T-helper 1 cell treated with Interleukin-12 subunit alpha and Interleukin-12 subunit beta and Interleukin-4 antibody, amounts not matched to agents 30 ng/mL and 1 ng/mL, for 36 hours (primary cell): Measurements from ENCODE around the gene IQGAP3. TPM values are rescaled to one million over a fixed set of nuclear protein-coding genes. Genes with fewer than 3 reads are reported as not detected.
"Not testable (repeated sequence)": the region's sequence is repeated elsewhere in the genome, so short reads cannot be mapped to it uniquely, and the experiment has no call there.

Experiments
- intact Hi-C: fragments of 100-400 bp; cut with micrococcal nuclease; formaldehyde crosslinking; loops from one replicate; pipeline ENCODE4 v1.15.1; 2024
- total RNA-seq: library from RNA; stranded (reverse); gene quantifications from 2 replicates; pipeline ENCODE4 v1.2.3, GENCODE V29; 2022

IQGAP3 gene
- total RNA-seq, 1 donor from 2014 or later: 11.6 TPM

DNA sequence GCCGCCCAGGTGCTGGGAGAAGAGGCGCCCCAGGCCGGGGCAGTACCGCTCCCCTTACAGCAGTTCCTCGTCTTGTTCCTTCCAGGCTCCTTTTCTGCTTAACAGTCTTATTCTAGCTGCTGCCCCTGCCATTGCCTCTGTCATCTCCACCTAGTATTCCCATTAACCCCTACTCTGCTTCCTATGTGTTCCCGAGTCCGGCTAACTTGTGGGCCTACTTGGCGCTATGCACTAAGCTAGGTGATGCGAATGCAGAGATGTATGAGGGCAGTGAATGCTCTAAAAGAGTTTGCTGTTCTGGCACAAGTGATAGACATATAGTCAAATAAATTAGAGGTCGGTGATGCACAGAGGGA is 276 bp upstream of the IQGAP3 start:
- intact Hi-C loops: loop anchor here (1.0 kb wide), 3 partner anchors 29 to 234 kb away; partner anchors contain the start of genes CCT3, GPATCH4 and TSACC

DNA sequence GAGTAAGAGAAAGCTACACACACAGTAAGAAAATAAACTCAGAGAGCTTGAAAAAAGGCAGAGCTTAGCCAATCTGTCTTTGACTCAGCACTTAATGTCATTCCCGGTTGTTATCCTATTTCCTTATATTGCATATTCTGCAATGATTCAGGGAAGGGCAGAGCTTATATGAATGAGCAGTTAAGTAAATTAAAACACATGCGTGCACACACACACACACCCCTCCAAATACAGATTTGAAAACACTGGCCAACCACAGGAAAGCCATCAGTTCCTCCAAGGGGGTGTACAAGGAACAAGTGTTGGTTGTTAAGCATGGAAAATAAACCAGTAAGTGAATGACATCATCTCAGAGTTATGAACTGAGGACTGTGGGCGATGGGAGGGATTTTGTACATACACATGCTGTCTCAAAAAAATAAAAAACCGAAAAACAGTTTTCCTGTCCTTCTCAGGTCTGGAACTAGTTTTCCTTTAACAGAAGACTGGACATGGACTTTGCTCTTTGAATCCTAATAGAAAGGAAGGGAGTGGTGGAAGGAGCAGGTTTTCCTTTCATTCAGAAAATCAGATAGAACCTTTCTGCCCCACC is 1.0 kb downstream of the IQGAP3 start:
- intact Hi-C loops: loop anchor here (2.0 kb wide), 1 partner anchor 91 kb away; no protein-coding TSS in a partner anchor

DNA sequence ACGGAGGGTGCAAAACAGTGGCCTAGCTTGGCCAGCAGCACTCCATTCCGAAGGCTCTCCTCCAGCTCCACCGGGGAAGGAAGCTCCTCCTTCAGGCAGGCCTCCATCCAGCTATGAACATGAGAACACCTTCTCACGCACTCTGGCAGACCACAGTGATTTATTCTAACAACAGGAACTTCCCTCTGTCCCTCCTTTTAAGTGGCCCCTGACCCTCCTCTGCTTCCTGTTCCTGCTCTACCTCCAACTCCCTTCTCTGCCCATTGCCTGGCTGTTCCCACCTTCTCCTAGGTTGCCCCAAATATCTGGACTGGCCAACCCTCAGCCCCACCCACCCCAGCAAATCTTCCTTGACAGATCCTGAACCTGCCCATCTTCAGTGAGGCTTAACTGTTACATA is 5.9 kb downstream of the IQGAP3 start:
- intact Hi-C loops: no loop called here

DNA sequence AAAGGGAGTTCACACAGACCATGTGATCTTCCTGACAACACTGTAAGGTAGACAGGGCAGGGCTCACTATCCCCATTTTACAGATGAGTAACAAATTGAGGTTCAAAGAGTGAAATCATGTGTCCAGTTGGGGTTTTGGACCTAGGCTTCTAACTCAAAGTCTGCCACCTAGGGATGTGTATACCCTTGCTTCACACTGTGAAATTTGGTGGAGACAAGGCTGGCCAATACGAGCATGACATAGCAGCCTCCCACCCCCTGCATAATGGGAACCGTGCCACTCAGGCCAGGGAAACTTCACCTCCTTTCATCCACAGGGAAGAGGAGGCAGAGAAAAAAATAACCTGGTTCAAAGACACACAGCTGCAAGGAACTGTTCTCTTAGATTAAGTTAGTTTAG is 6.8 kb downstream of the IQGAP3 start:
- intact Hi-C loops: no loop called here

DNA sequence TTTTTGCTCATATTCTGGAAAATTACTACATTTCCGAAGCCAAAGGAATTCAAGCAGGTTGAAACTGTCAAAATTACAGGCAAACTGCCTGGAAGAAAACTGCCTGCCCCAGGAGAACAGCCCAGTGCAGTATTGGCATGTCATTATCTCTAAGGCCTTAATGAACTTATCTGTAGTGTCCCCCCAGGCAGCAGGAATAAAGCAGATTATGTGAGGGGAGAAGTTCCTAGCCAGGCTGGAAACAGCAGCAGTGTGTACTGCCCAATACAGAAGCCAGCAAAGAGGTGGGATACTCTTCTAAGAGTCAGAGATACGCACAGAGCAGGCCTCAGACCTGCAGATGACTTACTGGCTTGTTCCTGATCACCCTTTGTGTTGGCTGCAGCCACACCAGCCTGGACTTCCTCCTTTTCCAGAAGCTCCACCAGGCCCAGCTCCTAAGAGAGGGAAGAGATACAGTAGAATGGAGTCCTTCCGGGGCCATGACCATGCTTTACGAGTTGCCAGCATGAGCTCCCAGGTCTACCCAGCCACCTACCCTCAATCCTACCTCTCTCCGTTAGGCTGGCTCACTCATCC is 11.7 kb downstream of the IQGAP3 start:
- intact Hi-C loops: no loop called here

DNA sequence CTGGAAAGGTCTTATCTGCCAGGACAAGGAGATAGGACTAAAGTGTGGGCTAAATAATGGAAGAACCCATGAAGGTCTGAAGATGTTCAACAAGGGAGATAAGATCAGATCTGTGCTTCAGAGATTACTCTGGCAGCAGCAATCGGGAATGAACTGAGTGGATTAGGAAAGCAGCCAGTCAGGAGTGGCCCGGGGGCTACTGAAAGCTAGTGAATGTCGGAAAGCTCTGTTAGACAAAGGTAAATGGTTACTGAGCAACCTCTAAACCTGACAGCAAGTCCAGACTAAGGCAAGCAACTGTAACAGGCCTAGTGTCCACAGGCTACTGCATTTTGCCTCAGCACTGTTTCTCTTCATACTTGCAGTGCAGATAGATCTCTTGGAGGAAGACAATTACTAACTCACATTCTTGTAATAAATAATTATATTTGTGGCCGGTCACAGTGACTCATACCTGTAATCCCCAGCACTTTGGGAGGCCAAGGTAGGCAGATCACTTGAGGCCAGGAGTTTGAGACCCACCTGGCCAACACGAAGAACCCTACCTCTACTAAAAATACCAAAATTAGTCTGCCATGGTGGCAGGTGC is 12.5 kb downstream of the IQGAP3 start:
- intact Hi-C loops: no loop called here

DNA sequence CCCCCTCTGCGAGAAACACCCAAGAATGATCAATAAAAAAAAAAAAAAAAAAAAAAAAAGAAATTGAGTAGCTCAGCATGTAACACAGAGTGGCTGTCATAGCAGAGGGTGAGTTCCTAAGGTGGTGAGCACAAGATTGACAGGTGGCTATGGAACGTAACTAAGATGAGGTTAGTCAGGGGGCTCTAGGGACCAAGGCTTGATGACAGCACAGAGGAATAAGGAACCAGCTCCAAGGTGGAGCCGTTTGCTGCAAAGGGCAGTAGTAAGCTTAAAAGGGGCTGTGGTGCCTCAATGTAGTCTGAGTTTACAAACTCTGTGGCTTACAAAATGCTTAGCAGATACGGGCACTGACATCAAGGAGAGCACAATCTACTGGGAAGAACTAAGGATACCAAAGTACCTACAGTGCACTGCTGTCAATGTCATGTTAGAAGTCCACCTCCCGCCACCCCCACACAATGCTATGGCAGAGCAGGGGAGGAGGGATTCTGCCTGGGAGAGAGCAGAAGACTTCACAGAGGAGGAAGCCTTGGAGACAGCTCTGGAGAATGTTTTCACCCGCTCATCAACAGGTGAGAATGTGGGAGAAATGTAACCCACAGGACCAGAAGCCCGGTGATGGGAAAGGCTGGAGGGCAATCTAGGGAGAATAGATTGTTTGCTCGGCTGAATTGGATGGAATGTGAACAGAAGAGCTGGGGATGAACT is 13.1 kb downstream of the IQGAP3 start:
- intact Hi-C loops: no loop called here

DNA sequence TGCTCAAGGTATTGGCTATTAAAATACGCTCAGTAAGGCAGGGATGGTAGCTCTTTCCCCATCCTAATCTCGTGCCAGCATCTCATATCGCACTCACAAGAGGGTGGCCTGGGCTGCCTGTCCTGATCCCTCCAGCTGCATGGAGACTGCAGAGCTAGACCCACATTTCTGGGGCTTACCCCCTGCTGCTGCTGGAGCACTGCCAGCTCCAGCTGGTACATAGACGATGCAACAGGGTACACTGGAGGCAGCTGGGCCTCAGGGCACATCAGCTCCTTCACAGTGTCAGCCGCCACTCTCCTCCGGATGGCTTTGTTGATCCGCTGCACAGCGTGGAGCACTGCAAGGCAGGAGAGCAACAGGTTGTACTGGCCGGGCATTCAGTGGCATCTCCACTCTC is 16.0 kb downstream of the IQGAP3 start:
- intact Hi-C loops: no loop called here

DNA sequence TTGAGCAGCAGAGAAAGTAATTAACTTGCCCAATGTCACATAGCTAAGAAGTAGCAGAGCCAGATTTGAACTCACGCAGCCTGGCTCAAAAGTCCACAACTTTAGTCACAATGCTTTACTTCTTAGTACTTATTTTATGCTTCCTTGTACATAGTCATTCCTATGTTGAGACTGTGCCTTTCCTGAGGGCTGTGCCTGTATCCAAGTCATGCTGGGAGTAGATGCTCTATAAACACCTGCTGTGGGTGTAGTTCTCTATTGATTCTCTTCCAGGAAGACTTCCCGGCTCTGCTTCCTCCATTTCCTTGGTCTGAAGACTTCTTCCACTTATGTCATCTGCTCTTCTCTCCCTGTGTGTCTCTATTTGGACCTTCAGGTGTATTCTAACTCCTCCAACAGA is 16.6 kb downstream of the IQGAP3 start:
- intact Hi-C loops: no loop called here

DNA sequence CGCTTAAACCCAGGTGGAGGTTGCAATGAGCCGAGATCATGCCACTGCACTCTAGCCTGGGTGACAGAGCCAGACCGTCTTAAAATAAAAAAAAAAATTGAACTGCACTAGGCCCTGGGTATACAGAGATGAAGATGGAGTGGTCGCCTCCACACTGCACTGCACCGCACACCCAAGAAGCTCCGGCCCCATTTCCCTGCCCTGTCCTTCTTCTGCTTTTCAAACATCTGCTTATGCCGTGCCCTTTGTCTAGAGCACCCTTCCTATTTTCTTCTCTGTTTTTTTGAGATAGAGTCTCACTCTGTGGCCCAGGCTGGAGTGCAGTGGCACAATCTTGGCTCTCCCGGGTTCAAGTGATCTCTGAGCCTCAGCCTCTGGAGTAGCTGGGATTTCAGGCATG is 17.4 kb downstream of the IQGAP3 start:
- intact Hi-C loops: no loop called here

DNA sequence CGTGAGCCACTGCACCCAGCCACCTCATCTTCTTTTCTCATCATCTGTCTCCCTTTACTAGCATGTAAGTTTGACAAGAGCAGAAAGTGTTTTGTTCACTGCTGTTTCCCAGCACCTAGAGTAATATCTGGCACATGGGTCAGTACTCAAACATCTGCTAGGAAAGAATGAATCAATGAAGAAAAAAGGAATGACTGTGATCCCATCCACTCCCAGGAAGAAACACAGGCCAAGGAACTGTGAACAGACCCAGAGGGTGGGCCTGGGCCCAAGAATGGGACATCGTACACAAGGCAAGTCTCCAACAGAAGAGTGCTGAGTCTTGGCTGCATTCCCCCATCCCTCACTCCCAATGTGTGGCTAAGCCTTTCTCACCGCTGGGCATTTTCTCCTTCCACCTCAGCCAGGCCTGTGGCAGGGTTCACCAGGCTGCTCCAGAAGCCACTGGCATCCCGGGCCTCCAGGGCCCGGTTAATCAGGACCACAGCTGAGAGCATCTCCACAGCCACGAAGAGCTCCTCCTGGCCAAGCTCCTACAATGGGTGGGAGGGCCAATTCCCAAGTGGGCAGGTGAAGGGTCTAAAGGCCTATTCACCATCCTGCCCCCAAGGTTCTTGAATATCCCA is 18.4 kb downstream of the IQGAP3 start:
- intact Hi-C loops: no loop called here

DNA sequence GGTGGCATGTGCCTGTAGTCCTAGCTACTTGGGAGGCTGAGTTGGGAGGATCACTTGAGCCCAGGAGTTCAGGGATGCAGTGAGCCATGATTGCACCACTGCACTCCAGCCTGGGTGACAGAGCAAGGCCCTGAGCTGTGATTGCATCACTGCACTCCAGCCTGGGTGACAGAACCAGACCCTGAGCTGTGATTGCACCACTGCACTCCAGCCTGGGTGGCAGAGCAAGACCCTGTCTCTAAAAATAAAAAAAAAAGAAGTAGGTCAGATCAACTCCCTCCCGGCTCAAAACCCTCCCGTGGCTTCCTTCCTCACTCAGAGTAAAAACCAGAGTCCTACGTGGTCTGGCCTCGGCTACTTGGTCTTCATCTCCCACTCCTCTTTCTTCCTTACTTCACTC is 19.4 kb downstream of the IQGAP3 start:
- intact Hi-C loops: not testable (repeated sequence)

DNA sequence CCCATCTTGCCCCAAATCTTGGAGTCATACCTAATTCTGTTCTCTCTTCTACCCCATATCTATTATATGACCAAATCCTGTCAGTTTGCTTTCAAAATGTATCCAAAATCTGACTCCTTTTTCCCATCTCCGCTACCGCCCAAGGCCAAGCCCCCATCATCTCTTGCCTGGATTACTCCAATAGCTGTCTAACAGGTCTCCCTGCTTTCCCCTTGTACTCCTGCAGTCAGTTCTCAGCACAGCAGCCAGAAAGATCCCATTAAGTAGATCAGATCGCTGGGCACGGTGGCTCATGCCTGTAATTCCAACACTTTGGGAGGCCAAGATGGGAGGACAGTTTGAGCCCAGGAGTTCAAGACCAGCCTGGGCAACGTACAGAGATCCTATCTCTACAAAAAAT is 19.8 kb downstream of the IQGAP3 start:
- intact Hi-C loops: no loop called here

DNA sequence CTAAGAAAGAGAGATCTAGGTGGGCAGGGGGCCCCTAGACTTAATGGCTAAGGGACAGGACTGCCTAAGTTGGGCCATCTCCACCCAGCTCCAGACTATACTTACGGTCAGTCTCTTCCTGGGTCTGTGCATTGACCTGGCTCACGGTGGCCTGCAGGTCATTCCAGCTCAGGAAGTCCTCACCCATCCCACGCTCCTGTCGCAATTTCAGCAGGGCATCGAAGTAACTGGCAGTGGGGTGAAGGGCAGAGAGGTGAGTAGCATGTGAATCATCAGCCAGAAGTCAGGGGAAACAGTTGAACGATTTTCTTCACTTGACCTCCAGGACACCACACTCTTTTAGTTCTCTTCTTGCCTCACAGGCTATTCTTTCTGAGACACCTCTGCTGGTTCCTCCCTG is 20.5 kb downstream of the IQGAP3 start:
- intact Hi-C loops: no loop called here

DNA sequence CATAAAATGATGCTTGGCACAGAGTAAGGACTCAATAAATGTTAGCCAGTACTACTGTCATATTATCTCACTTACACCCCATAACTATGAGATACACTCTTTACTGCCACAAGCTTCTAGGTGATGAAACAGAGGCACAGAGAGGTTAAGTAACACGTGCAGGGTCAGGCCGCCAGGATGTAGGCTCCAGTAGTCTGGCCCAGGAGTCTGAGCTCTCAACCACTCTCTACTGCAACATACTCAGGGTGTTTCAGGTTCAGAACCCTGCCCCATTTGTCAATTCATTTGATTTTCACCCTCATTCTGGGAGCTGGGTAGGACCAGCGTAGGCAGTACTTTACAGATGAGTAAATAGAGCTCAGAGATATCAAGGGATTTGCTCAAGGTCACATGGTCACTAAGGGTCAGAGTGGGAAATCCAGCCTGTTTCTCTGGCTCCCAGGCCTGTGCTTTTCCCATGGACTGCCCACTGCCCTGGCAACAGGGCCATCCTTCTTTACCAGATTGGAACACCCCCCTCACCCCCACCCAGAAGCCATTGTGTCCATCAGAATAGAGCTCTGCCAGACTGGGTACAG is 21.2 kb downstream of the IQGAP3 start:
- intact Hi-C loops: no loop called here

DNA sequence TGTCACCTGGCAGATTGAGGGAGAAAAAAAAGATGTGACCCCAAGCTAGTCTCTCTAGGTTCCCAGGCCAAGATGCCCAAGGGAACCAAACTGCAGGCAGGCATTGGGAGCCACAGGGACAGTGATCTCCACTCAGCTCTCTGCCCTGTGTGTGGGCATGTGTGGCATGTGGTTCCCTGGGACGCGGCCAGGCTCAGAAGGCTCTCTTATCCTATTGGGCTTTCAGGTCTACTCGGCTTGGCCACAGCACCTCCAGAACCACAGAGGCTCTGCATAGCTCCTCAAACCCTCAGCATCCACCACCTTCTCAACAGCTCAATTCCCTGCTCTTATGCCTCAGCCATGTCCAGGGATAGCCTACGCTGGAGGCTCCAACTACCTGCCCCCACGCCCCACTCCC is 22.0 kb downstream of the IQGAP3 start:
- intact Hi-C loops: no loop called here

DNA sequence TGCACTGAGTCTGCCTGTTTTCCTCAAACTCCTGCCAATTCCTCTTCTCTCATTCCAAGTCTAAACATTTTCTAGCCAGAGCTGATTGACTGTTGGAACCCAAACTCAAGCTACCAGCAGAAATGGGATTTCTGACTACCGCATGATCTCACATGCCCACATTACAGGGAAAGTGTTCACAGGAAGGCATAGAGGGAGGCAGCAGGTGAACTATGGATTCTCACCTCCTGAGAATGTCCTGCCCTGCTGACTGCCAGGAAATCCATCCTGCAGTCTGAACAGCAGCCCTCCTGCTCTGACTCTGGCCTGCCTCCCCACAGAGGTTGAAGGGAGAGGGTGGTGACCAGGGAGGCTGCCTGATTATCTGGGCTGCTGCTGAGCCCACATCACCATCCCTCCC is 22.5 kb downstream of the IQGAP3 start:
- intact Hi-C loops: no loop called here

DNA sequence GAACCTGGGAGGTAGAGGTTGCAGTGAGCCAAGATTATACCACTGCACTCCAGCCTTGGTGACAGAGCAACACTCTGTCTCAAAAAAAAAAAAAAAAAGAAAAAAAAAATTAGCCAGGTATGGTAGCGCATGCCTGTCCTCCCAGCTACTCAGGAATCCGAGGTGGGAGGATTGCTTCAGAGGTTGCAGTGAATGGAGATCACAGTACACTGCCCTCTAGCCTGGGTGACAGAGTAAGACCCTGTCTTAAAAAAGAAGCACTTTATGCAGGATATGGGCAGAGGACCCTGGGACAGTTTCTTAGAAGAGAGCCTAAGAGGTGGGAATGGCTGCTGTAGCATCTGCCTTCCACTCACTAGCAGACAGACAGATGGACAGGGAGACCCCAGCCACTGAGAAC is 23.0 kb downstream of the IQGAP3 start:
- intact Hi-C loops: no loop called here

DNA sequence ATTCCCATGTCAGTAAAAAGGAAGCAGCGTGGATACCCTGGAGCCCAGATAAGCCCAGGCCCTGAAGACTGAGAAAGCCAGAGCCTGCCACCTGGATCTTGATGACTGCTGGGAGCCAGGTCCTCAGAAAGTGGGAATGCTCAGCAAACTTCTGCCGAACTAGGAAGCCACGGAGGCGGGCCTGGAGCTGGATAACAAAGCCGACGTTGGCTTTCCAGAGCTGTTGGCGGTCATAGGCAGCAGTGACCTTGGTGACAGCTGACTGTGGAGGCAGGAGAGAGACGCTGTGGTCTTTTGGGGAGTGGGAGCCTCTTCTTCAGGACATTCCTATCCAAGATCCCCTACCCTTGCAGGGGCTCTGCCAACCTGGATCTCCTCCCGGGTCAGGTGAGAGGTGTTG is 24.4 kb downstream of the IQGAP3 start:
- intact Hi-C loops: no loop called here

DNA sequence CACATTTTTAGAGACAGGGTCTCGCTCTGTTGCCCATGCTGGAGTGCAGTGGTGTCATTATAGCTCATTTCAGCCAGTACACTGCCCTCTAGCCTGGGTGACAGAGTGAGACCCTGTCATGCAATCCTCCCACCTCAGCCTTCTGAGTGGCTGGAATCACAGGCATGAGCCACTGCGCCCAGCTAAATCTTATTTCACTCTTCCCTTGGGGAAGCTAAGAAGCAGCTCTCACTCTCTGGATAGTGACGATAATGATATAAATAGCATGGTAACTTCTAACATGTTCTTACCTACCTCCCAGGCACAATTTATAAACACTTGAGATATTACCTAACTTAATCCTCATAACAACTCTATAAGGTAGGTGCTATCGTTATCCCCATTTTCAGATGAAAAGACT is 24.9 kb downstream of the IQGAP3 start:
- intact Hi-C loops: no loop called here

DNA sequence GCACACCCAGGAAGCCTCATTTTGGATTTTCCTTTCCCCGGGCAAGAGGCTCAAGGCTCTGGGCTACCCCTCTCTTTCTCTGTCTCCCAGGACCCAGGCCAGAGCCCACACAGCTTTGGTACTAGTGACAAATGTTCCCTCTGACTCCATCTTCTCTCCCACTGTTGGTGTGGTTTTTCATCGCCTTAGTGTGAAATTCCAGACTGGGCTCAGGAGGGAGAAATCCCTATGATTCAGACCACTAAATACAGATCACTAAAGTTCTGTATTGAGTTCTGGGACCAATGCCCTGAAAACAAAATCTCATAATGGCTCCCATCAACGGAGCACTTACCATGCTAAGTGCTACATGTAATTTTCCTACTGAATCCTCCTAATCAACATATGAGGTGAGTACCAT is 26.1 kb downstream of the IQGAP3 start:
- intact Hi-C loops: no loop called here
